Measurements from ENCODE around the gene SLC25A6. TPM values are rescaled to one million over a fixed set of nuclear protein-coding genes. Genes with fewer than 3 reads are reported as not detected.

SLC25A6 gene
- total RNA-seq, 1 donor from 2014 or later: 141 TPM

Other genes starting within 250 kb of the SLC25A6 start
- not detected for gene CRLF2, start 179.5 kb downstream of the SLC25A6 start, total RNA-seq
- 2.9 TPM for gene CSF2RA, start 123.3 kb downstream of the SLC25A6 start, total RNA-seq
- 6.4 TPM for gene IL3RA, start 55.3 kb downstream of the SLC25A6 start, total RNA-seq
- 31.8 TPM for gene ASMTL, start 60.8 kb upstream of the SLC25A6 start, total RNA-seq
- gene P2RY8, start 145.1 kb upstream of the SLC25A6 start, total RNA-seq: 1.6 TPM
- gene AKAP17A, start 199.5 kb upstream of the SLC25A6 start, total RNA-seq: 12.4 TPM
- gene ASMT, start 222.9 kb upstream of the SLC25A6 start, total RNA-seq: not detected

Measured in Right ventricle myocardium superior (tissue), 1 donor.